Measurements from ENCODE around the gene RIC3.

The RIC3 gene

DNA sequence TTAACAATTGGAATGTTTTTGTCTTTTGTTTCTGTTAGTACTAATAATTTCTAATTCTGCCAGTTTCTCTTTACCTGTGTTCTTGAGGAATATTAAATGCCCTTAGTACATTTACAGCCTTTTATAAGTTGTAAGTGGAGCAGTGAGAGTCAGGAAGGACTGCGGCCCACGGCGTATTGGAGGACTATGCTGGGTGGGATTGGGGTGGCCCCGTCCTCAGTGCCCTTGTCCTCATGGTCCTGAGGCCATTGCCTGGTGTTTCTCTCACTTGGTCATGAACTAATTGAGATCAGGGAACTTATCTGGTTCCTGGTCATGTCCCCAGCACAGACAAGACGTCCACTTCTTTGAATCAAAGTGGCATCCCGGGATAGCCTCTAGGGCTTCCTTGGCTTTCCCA, 84.5 kb downstream of the RIC3 start:
- TF ChIP-seq, protein P1, sequence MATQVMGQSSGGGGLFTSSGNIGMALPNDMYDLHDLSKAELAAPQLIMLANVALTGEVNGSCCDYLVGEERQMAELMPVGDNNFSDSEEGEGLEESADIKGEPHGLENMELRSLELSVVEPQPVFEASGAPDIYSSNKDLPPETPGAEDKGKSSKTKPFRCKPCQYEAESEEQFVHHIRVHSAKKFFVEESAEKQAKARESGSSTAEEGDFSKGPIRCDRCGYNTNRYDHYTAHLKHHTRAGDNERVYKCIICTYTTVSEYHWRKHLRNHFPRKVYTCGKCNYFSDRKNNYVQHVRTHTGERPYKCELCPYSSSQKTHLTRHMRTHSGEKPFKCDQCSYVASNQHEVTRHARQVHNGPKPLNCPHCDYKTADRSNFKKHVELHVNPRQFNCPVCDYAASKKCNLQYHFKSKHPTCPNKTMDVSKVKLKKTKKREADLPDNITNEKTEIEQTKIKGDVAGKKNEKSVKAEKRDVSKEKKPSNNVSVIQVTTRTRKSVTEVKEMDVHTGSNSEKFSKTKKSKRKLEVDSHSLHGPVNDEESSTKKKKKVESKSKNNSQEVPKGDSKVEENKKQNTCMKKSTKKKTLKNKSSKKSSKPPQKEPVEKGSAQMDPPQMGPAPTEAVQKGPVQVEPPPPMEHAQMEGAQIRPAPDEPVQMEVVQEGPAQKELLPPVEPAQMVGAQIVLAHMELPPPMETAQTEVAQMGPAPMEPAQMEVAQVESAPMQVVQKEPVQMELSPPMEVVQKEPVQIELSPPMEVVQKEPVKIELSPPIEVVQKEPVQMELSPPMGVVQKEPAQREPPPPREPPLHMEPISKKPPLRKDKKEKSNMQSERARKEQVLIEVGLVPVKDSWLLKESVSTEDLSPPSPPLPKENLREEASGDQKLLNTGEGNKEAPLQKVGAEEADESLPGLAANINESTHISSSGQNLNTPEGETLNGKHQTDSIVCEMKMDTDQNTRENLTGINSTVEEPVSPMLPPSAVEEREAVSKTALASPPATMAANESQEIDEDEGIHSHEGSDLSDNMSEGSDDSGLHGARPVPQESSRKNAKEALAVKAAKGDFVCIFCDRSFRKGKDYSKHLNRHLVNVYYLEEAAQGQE (IDR thresholded peaks at IDR 0.05; ENCODE audit: low read depth) = no peak

DNA sequence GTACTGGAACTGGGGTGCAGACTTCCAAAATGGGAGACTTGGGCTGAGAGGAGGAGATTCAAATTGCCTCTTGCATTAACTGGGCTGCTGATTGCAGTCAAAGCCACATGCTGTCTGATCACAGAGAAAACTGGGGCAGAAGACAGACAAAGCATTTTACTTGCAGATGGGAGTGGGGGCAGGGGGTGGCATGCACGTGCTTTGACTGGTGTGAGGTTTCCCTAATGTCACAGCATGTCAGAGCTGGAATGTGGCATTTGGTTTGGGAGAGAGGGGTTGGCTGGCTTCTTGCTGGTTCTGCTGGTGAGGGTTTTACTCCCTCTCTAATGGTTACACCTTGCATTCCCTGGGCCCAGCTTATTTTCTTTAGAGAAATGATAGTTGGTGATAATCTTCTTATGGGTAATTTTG, 84.9 kb downstream of the RIC3 start:
- TF ChIP-seq YY1 (IDR thresholded peaks at IDR 0.05; ENCODE audit: low read depth) = no peak
- TF ChIP-seq RAD21 (IDR thresholded peaks at IDR 0.05; ENCODE audit: low read depth) = no peak
- TF ChIP-seq CEBPB (IDR thresholded peaks at IDR 0.05) = no peak

DNA sequence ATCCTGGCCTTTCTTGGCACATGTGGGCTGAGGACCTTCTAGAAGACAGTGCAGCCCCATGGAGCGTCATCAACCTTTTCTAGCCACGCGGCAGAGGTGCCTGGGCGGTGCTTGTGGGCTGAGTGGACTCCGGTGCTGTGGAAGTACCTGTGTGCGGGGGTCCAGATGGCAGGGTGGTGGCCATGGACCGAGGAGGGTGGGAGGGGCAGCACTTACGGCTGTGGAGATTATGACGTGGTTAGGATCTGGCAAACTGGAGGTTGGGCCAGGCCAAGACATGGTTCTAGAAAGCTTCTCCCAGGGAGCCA, 85.8 kb downstream of the RIC3 start:
- TF ChIP-seq RAD21 (IDR thresholded peaks at IDR 0.05; ENCODE audit: low read depth) (no peak), TAF1 (IDR thresholded peaks at IDR 0.05; ENCODE audit: low read depth) (no peak), ZBTB7A (IDR thresholded peaks at IDR 0.05; ENCODE audit: low read depth) (no peak), CREB1 (IDR thresholded peaks at IDR 0.05; ENCODE audit: low read depth) (no peak), FOXM1 (IDR thresholded peaks at IDR 0.05; ENCODE audit: borderline replicate concordance, low read depth) (no peak), TCF12 (IDR thresholded peaks at IDR 0.05; ENCODE audit: low read depth) (no peak), YY1 (IDR thresholded peaks at IDR 0.05; ENCODE audit: low read depth) (no peak), EP300 (IDR thresholded peaks at IDR 0.05; ENCODE audit: borderline replicate concordance) (no peak)
- TF ChIP-seq, protein P2, sequence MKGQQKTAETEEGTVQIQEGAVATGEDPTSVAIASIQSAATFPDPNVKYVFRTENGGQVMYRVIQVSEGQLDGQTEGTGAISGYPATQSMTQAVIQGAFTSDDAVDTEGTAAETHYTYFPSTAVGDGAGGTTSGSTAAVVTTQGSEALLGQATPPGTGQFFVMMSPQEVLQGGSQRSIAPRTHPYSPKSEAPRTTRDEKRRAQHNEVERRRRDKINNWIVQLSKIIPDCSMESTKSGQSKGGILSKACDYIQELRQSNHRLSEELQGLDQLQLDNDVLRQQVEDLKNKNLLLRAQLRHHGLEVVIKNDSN (IDR thresholded peaks at IDR 0.05) = no peak
- TF ChIP-seq, protein P1 (IDR thresholded peaks at IDR 0.05; ENCODE audit: low read depth) = no peak
- TF ChIP-seq, protein P3, sequence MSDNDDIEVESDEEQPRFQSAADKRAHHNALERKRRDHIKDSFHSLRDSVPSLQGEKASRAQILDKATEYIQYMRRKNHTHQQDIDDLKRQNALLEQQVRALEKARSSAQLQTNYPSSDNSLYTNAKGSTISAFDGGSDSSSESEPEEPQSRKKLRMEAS (IDR thresholded peaks at IDR 0.05) = no peak

DNA sequence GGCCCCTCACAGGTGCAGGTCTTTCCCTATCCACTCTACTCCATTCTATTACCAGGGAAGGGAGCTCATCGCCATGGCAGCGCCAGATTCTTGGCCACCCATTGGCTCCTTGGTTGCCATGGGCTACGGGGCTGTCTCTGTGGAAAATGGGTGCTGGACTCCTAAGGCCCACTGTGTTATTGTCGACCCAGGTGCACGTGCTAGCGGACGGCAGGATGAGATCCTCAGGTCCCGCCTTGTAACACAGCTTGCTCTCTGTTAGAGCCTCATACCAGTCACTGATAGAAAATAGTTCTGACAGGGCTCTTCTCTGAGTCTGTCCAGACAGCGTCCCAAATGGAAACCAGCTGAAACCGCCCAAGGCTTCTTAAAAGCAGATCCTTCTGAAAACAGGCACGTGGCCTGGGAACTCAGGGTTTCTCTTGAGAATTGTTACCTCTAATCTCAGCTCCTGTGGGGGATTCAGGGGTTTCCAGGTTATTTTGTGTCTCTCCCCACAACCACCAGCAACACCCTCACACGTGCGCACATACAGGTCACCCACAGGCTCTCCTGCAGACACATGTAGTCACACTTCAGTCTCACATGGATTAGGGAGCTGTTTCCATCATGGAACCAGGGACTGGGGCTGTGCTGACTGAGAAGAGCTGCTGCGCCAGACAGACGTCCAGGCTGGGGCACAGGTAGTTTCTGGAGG, 86.3 kb downstream of the RIC3 start:
- TF ChIP-seq RAD21 (IDR thresholded peaks at IDR 0.05; ENCODE audit: low read depth) (no peak), NFIC (IDR thresholded peaks at IDR 0.05) (no peak), EP300 (IDR thresholded peaks at IDR 0.05; ENCODE audit: borderline replicate concordance) (no peak), TAF1 (IDR thresholded peaks at IDR 0.05; ENCODE audit: low read depth) (no peak), EGR1 (IDR thresholded peaks at IDR 0.05) (no peak)

DNA sequence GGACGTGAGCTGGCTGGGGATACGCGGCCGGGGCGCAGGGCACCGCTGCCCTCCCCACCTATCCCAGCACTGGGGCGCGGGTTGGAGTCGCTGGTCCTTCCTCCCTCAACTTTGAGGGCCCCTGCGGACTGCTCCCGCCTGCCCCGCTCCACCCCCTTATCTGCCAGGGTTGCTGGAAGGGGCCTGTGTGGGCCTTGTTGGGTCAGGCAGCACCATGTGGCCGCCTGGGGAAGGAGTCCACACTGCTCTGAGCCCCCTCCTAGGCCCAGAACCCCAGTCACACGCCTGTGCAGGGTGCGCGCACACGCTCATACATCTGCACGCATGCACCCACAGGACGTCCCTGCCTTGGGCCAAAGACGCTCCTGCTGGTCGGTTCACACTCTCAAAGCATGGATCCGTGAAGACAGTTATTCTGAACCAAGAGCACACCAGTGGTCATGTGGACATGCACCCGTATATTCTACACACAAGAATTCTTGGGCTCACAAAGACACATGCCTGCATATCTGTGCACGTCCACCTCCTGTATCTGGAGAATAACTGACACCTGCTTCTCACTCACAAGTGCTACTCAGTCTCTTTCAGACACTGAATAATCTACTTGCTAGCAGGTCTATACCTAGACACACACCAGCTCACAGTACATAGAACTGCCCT, 87.1 kb downstream of the RIC3 start:
- TF ChIP-seq NFIC (IDR thresholded peaks at IDR 0.05) = no peak
- no peak for TF ChIP-seq EP300 (IDR thresholded peaks at IDR 0.05; ENCODE audit: borderline replicate concordance)
- no peak for TF ChIP-seq TAF1 (IDR thresholded peaks at IDR 0.05; ENCODE audit: low read depth)
- TF ChIP-seq YY1 (IDR thresholded peaks at IDR 0.05; ENCODE audit: low read depth) = no peak
- TF ChIP-seq, protein P3 (IDR thresholded peaks at IDR 0.05) = no peak
- no peak for TF ChIP-seq FOXM1 (IDR thresholded peaks at IDR 0.05; ENCODE audit: borderline replicate concordance, low read depth)
- no peak for TF ChIP-seq TCF12 (IDR thresholded peaks at IDR 0.05; ENCODE audit: low read depth)
- no peak for TF ChIP-seq TEAD4 (IDR thresholded peaks at IDR 0.05)
- TF ChIP-seq, protein P2 (IDR thresholded peaks at IDR 0.05) = no peak
- no peak for TF ChIP-seq CREB1 (IDR thresholded peaks at IDR 0.05; ENCODE audit: low read depth)

DNA sequence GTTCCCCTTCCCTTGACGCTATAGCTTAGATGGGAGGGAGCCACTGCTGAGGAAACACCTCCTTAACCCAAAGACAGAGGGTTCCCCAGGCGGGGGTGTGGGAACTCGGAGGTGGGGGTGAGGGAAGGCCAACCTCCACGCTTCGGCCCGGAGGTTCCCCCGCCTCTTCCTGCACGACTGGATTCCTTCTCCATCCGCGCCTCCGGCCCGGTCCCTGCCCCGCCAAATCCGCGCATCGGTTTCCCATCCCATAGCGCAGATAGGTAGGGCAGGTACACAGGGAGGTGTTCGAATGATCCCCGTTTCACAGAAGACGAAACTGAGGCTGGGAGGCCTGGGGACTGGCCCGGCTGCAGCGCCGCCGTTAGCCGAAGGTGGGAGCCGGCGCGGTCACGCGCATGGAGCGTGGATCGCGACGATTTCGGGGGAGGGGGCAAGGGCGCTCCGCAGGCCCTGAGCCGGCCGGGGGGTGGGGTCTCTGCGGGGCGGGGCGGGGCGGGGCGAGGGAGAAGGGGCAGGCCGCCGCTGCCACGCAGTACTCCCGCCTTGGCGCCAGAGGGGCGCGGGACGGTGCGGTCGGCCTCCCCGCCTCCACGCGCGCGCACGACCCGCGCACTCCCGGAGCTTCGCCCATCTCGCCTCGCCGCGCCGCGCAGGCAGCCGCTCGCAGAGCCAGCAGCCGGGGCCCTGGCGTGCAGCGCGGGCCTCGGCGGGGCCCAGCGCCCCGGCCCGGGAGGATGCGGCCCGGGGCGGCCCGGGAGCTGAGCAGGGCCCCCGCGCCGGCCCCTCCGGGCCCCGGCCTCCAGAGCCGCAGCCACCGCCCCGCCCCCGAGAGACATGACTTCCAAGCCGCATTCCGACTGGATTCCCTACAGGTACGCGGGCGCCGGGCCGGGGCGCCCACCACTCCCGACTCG, 87.9 kb downstream of the RIC3 start, which contains the start of gene TUB:
TSS of gene TUB (plus strand) at position 538 of the 917 bp plus-strand sequence. CDS start at position 838, 300 bp downstream.
- TF ChIP-seq RAD21 (IDR thresholded peaks at IDR 0.05; ENCODE audit: low read depth) = no peak

Data from Ishikawa (cell line).